ENCODE data around the gene PAQR4.

DNA sequence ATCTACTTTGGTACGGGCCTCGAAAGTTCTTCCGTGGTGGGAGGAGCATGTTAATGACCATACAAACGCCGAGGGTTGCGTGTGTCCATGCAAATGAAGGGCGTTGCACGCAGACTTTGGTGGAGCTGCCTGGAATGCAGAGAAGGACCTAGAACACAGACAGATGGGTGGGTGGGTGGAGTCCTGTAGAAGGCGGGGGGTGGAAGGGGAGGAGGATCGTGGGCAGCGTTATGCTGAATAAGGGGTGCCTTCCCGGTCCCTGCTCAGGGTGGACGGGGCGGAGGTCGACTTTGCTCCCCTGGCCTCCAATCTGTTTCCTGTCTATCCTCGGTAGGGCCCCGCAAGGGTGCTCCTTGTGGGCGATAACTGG lies 795 bp upstream of the PAQR4 start:
- TF ChIP-seq, protein P1, sequence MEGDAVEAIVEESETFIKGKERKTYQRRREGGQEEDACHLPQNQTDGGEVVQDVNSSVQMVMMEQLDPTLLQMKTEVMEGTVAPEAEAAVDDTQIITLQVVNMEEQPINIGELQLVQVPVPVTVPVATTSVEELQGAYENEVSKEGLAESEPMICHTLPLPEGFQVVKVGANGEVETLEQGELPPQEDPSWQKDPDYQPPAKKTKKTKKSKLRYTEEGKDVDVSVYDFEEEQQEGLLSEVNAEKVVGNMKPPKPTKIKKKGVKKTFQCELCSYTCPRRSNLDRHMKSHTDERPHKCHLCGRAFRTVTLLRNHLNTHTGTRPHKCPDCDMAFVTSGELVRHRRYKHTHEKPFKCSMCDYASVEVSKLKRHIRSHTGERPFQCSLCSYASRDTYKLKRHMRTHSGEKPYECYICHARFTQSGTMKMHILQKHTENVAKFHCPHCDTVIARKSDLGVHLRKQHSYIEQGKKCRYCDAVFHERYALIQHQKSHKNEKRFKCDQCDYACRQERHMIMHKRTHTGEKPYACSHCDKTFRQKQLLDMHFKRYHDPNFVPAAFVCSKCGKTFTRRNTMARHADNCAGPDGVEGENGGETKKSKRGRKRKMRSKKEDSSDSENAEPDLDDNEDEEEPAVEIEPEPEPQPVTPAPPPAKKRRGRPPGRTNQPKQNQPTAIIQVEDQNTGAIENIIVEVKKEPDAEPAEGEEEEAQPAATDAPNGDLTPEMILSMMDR (IDR thresholded peaks at IDR 0.05; ENCODE audit: low read depth, low read length): no peak
- no peak for TF ChIP-seq EZH2phosphoT487 (IDR thresholded peaks at IDR 0.05; ENCODE audit: low read depth)

Measured in OCI-LY3 (cell line).